Osteoblast (primary cell): Measurements from ENCODE around the gene TMEM94. TPM values are rescaled to one million over a fixed set of nuclear protein-coding genes. Genes with fewer than 3 reads are reported as not detected.
A peak's percentile ranks its signal among the peaks of the same experiment; 100 is the strongest.

Experiments used
- DNase-seq: peaks from one replicate; pipeline ENCODE4 v3.0.0; 2011; ENCODE audit warnings: low spot score, mixed read lengths; ENCODE audit not compliant: insufficient read length; ENCODE audit errors: missing footprints
- H2AFZ ChIP-seq: 2 replicates; pipeline ENCODE4 v1.6.0; 2011; ENCODE audit warnings: mild to moderate bottlenecking, low read length
- H3K27ac ChIP-seq: 2 replicates; pipeline ENCODE4 v1.5.1; 2011; ENCODE audit warnings: mild to moderate bottlenecking, low read depth, low read length, moderate library complexity
- H3K27me3 ChIP-seq: 2 replicates; pipeline ENCODE4 v1.6.0; 2012; ENCODE audit warnings: mild to moderate bottlenecking, control low read depth, inconsistent platforms, low read length, moderate library complexity; ENCODE audit not compliant: insufficient read depth
- H3K36me3 ChIP-seq: 2 replicates; pipeline ENCODE4 v1.5.1; 2011; ENCODE audit warnings: mild to moderate bottlenecking, low read length, control low read depth, moderate library complexity; ENCODE audit not compliant: insufficient read depth
- H3K4me1 ChIP-seq: 2 replicates; pipeline ENCODE4 v1.5.1; 2011; ENCODE audit warnings: mild to moderate bottlenecking, low read length, control low read depth, moderate library complexity; ENCODE audit not compliant: insufficient read depth
- H3K4me2 ChIP-seq: 2 replicates; pipeline ENCODE4 v1.6.0; 2011; ENCODE audit warnings: mild to moderate bottlenecking, low read length; ENCODE audit not compliant: insufficient read depth
- H3K4me3 ChIP-seq: fragments of 200-600 bp; sonication (generic); 3 replicates; pipeline ENCODE4 v1.5.1; 2012; ENCODE audit warnings: mild to moderate bottlenecking, low read length, inconsistent platforms; ENCODE audit not compliant: insufficient read depth
- H3K79me2 ChIP-seq: 2 replicates; pipeline ENCODE4 v1.6.0; 2012; ENCODE audit warnings: mild to moderate bottlenecking, low read length, control low read depth, inconsistent platforms; ENCODE audit not compliant: insufficient read depth
- H3K9me3 ChIP-seq: 2 replicates; pipeline ENCODE4 v1.5.1; 2011; ENCODE audit warnings: low read depth, low read length, control low read depth
- H4K20me1 ChIP-seq: 2 replicates; pipeline ENCODE4 v1.6.0; 2012; ENCODE audit warnings: mild to moderate bottlenecking, low read length, control low read depth; ENCODE audit not compliant: insufficient read depth
- CTCF ChIP-seq: IDR thresholded peaks from 2 replicates; pipeline ENCODE4 v1.5.1; 2011; ENCODE audit warnings: mild to moderate bottlenecking, low read depth, low read length, moderate library complexity; ENCODE audit errors: extremely low read depth
- total RNA-seq: library from RNA; depleted of rRNA; stranded (reverse); fragments of >200 nt; gene quantifications from 2 replicates; pipeline ENCODE4 v1.2.3, GENCODE V29; 2012

TMEM94 gene
- total RNA-seq, 1 donor, result 38.0 TPM

GRCh38 chr17:75524970-75525805 is 68.8 kb downstream of the TMEM94 start, which contains the start of gene LLGL2:
Gene LLGL2, plus strand, starts transcription at chr17:75525697. Its CDS starts 17,730 bp downstream, at chr17:75543427.
- Histone ChIP-seq H3K27ac (no peak within 1 kb of the TSS), H3K4me2 (peak within 1 kb of the TSS; percentile 70), H3K79me2 (no peaks in the 10 kb centered on the region), H3K27me3 (peaks cover 15% of the 10 kb centered on the region), H3K4me1 (no peaks in the 10 kb centered on the region), H3K9me3 (no peaks in the 10 kb centered on the region), H3K4me3 (peak within 1 kb of the TSS; percentile 65), H2AFZ (no peak within 1 kb of the TSS), H4K20me1 (no peaks in the 10 kb centered on the region), H3K36me3 (no peaks in the 10 kb centered on the region)
- DNase-seq, result peak; percentile 97
- no peak for TF ChIP-seq CTCF

- H3K27ac ChIP-seq, result no peak overlapping the region
- no peaks in the 10 kb centered on the region for H3K4me1 ChIP-seq
- H4K20me1 ChIP-seq, result no peaks in the 10 kb centered on the region
- peaks cover 15% of the 10 kb centered on the region for H3K27me3 ChIP-seq
- no peaks in the 10 kb centered on the region for H3K36me3 ChIP-seq
- no peak overlapping the region for H2AFZ ChIP-seq
- H3K79me2 ChIP-seq, result no peaks in the 10 kb centered on the region
- DNase-seq, result no peak
- H3K9me3 ChIP-seq, result no peaks in the 10 kb centered on the region
- H3K4me3 ChIP-seq, result peak overlapping the region; percentile 65
- peak overlapping the region; percentile 70 for H3K4me2 ChIP-seq
- no peak for TF ChIP-seq CTCF
Measured at GRCh38 chr17:75525806-75526554, 69.5 kb downstream of the TMEM94 start.

DNA sequence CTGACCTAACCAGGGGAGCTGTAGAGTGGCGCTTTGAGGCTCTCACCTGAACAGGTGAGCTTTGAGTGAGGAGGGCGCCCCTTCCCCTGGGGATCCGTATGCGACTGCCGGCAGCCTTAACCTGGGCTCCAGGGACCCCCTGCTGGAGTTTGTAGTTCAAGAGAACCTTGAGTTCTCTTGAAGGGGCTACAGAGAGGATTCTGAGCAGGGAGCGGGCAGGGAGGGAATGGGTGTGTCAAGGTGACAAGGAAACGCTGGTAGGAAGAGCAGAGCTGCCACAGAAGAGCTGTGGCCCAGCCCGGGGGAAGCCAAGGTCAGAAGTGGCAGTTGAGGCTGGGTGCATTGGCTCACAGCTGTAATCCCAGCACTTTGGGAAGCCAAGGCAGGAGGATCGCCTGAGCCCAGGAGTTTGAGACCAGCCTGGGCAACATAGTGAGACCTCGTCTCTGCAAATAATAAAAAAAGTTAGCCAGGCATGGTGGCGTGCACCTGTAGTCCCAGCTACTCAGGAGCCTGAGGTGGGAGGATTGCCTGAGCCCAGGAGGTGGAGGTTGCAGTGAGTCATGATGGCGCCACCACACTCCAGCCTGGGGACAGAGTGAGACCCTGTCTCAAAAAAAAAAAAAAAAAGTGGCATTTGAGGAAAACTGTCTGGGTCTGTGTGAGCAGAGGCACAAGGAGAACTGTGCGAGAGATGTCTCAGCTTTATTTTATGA is 70.3 kb downstream of the TMEM94 start:
- no peak overlapping the region for H3K4me2 ChIP-seq

More for the DNA sequence above, 70.3 kb downstream of the TMEM94 start:
- Histone ChIP-seq H3K27me3 (peaks cover 15% of the 10 kb centered on the region), H3K4me3 (no peak overlapping the region), H3K4me1 (no peaks in the 10 kb centered on the region), H3K9me3 (no peaks in the 10 kb centered on the region), H3K79me2 (no peaks in the 10 kb centered on the region), H2AFZ (no peak overlapping the region), H4K20me1 (no peaks in the 10 kb centered on the region), H3K36me3 (no peaks in the 10 kb centered on the region), H3K27ac (no peak overlapping the region)
- no peak for DNase-seq
- no peak for TF ChIP-seq CTCF
